KOPT-K1 (cell line): Measurements from ENCODE around the gene CPVL.

ENCODE experiments used
- H3K27ac ChIP-seq: fragments of 200-600 bp; sonication (generic); 2 replicates; pipeline ENCODE4 v1.5.1; 2016; ENCODE audit warnings: antibody characterized with exemption, mild to moderate bottlenecking, low read depth, low read length; ENCODE audit not compliant: poor library complexity, severe bottlenecking
- H3K36me3 ChIP-seq: fragments of 200-600 bp; sonication (generic); 2 replicates; pipeline ENCODE4 v1.5.1; 2017; ENCODE audit warnings: antibody characterized with exemption, mild to moderate bottlenecking, low read length, moderate library complexity; ENCODE audit not compliant: insufficient read depth
- H3K9me3 ChIP-seq: fragments of 200-600 bp; sonication (generic); 2 replicates; pipeline ENCODE4 v1.5.1; 2017; ENCODE audit warnings: antibody characterized with exemption, low read length, mild to moderate bottlenecking; ENCODE audit not compliant: insufficient read depth, poor library complexity, severe bottlenecking

The CPVL gene

GRCh38 chr7:28958980-28959347, 187.4 kb downstream of the CPVL start:
- H3K27ac ChIP-seq = no peak overlapping the region
- H3K9me3 ChIP-seq = peaks cover 8% of the 10 kb centered on the region
- H3K36me3 ChIP-seq = no peaks in the 10 kb centered on the region

- Histone ChIP-seq H3K9me3 (peaks cover 8% of the 10 kb centered on the region), H3K27ac (no peak within 1 kb of the TSS), H3K36me3 (no peaks in the 10 kb centered on the region)
These were observed 187.9 kb downstream of the CPVL start, which contains the start of gene TRIL for GRCh38 chr7:28958235-28958979. TRIL (minus strand) TSS chr7:28958330; CDS start chr7:28958046, 284 bp downstream.

- no peak overlapping the region for H3K27ac ChIP-seq
- H3K9me3 ChIP-seq = peaks cover 8% of the 10 kb centered on the region
- no peaks in the 10 kb centered on the region for H3K36me3 ChIP-seq
These were observed 188.5 kb downstream of the CPVL start for GRCh38 chr7:28957751-28958234.

- Histone ChIP-seq H3K36me3 (no peaks in the 10 kb centered on the region), H3K9me3 (peaks cover 8% of the 10 kb centered on the region), H3K27ac (no peak overlapping the region)
These were observed 189.1 kb downstream of the CPVL start for GRCh38 chr7:28957064-28957750.

- peaks cover 8% of the 10 kb centered on the region for H3K9me3 ChIP-seq
- H3K27ac ChIP-seq = no peak overlapping the region
These were observed 189.7 kb downstream of the CPVL start for GRCh38 chr7:28956608-28957063.

GRCh38 chr7:28955718-28956607, 190.4 kb downstream of the CPVL start:
- H3K9me3 ChIP-seq = peaks cover 8% of the 10 kb centered on the region
- H3K27ac ChIP-seq = no peak overlapping the region
- no peaks in the 10 kb centered on the region for H3K36me3 ChIP-seq

More at GRCh38 chr7:28956608-28957063, 189.7 kb downstream of the CPVL start:
- no peaks in the 10 kb centered on the region for H3K36me3 ChIP-seq

GRCh38 chr7:28955356-28955717, 191.0 kb downstream of the CPVL start:
- H3K27ac ChIP-seq = no peak overlapping the region
- no peaks in the 10 kb centered on the region for H3K36me3 ChIP-seq
- peaks cover 8% of the 10 kb centered on the region for H3K9me3 ChIP-seq

GRCh38 chr7:28954946-28955345, 191.4 kb downstream of the CPVL start:
- no peaks in the 10 kb centered on the region for H3K36me3 ChIP-seq
- peaks cover 8% of the 10 kb centered on the region for H3K9me3 ChIP-seq
- no peak overlapping the region for H3K27ac ChIP-seq

- Histone ChIP-seq H3K36me3 (no peaks in the 10 kb centered on the region), H3K9me3 (peaks cover 8% of the 10 kb centered on the region), H3K27ac (no peak overlapping the region)
These were observed 191.9 kb downstream of the CPVL start for GRCh38 chr7:28954471-28954870.

- H3K36me3 ChIP-seq = no peaks in the 10 kb centered on the region
- no peak overlapping the region for H3K27ac ChIP-seq
- H3K9me3 ChIP-seq = peaks cover 8% of the 10 kb centered on the region
These were observed 192.7 kb downstream of the CPVL start for GRCh38 chr7:28953633-28954032.
